HepG2 (cell line): ENCODE results near the gene FGL2. TPM values are rescaled to one million over a fixed set of nuclear protein-coding genes. Genes with fewer than 3 reads are reported as not detected.

Source experiments
- AGO1 ChIP-seq: fragments of 200-400 bp; formaldehyde crosslinking; IDR thresholded peaks from 2 replicates; pipeline ENCODE4 v1.6.1; 2017; ENCODE audit warnings: mild to moderate bottlenecking, low read depth, low read length, moderate library complexity; ENCODE audit not compliant: poor library complexity, severe bottlenecking
- AHDC1 ChIP-seq: sonication (generic); formaldehyde crosslinking; IDR thresholded peaks from 2 replicates; pipeline ENCODE4 v1.5.1; 2020; ENCODE audit warnings: mild to moderate bottlenecking, missing genetic modification reagents, borderline replicate concordance
- ARID3A ChIP-seq: IDR thresholded peaks from 2 replicates; pipeline ENCODE4 v1.6.1; 2012; ENCODE audit warnings: low read depth, low read length, improper control_type of control experiment
- BCL3 ChIP-seq: sonication (generic); formaldehyde crosslinking; IDR thresholded peaks from 2 replicates; pipeline ENCODE4 v1.5.1; 2020; ENCODE audit warnings: mild to moderate bottlenecking, missing genetic modification reagents, moderate library complexity
- GATAD2A ChIP-seq: IDR thresholded peaks from 2 replicates; pipeline ENCODE4 v1.6.1; 2016
- HNRNPH1 ChIP-seq: fragments of 200-400 bp; formaldehyde crosslinking; optimal IDR thresholded peaks from 2 replicates; pipeline ENCODE3; 2017; ENCODE audit warnings: mild to moderate bottlenecking, low read depth, low read length
- KDM4B ChIP-seq: sonication (generic); formaldehyde crosslinking; IDR thresholded peaks from 2 replicates; pipeline ENCODE4 v1.4.0; 2020; ENCODE audit warnings: missing genetic modification reagents
- KLF13 ChIP-seq: sonication (generic); formaldehyde crosslinking; IDR thresholded peaks from 2 replicates; pipeline ENCODE4 v1.4.0; 2020; ENCODE audit warnings: mild to moderate bottlenecking, missing genetic modification reagents
- RBM39 ChIP-seq: fragments of 200-400 bp; formaldehyde crosslinking; IDR thresholded peaks from one replicate; pipeline ENCODE4 v1.6.1; 2018; ENCODE audit warnings: antibody characterized with exemption, mild to moderate bottlenecking, low read depth, low read length; ENCODE audit not compliant: poor library complexity, severe bottlenecking
- YY1 ChIP-seq: IDR thresholded peaks from 2 replicates; pipeline ENCODE4 v1.6.1; 2011; ENCODE audit warnings: low read length, low read depth, moderate library complexity, mild to moderate bottlenecking; ENCODE audit not compliant: insufficient read depth, insufficient replicate concordance
- ZBTB38 ChIP-seq: sonication (generic); formaldehyde crosslinking; IDR thresholded peaks from 2 replicates; pipeline ENCODE4 v1.5.1; 2020; ENCODE audit warnings: mild to moderate bottlenecking, missing genetic modification reagents
- ZNF484 ChIP-seq: sonication (generic); formaldehyde crosslinking; IDR thresholded peaks from 2 replicates; pipeline ENCODE4 v1.5.1; 2020; ENCODE audit warnings: mild to moderate bottlenecking, low read depth, missing genetic modification reagents, borderline replicate concordance
- ZNF619 ChIP-seq: sonication (generic); formaldehyde crosslinking; IDR thresholded peaks from 2 replicates; pipeline ENCODE4 v1.4.0; 2020; ENCODE audit warnings: mild to moderate bottlenecking, missing genetic modification reagents
- polyA plus RNA-seq, 8 experiments: library from polyadenylated mRNA; depleted of rRNA in 3 of 8; stranded (reverse) in 7 of 8; unstranded in 1 of 8; fragments of >200 nt; fragmentation: Illumina TruSeq in 4 of 8; extraction: Trizol in 4 of 8; gene quantifications; 2 replicates each; pipeline versions ENCODE4 v1.2.1 to v1.2.3, GENCODE V29; 2011 to 2016; ENCODE audit warnings: low read depth in 4 of 8, missing spikeins in 1 of 8, mixed read lengths in 1 of 8; ENCODE audit not compliant: insufficient read depth in 1 of 8
- total RNA-seq, 5 experiments: library from RNA; depleted of rRNA; stranded (reverse); fragments of >200 nt; fragmentation: Illumina TruSeq; extraction: Trizol; gene quantifications; 2 replicates each; pipeline ENCODE4 v1.2.3, GENCODE V29; 2016; ENCODE audit warnings: low read depth in 1 of 5
- TF ChIP-seq, protein P1 (sequence below): sonication (generic); formaldehyde crosslinking; IDR thresholded peaks from 2 replicates; pipeline ENCODE4 v1.4.0; 2020; ENCODE audit warnings: missing genetic modification reagents, mild to moderate bottlenecking, borderline replicate concordance
- TF ChIP-seq, protein P2 (sequence below): sonication (generic); formaldehyde crosslinking; IDR thresholded peaks from 2 replicates; pipeline ENCODE4 v1.5.1; 2020; ENCODE audit warnings: missing genetic modification reagents, mild to moderate bottlenecking, borderline replicate concordance
- TF ChIP-seq, protein P3 (sequence below): sonication (generic); formaldehyde crosslinking; IDR thresholded peaks from 2 replicates; pipeline ENCODE4 v1.4.0; 2020; ENCODE audit warnings: missing genetic modification reagents; ENCODE audit errors: not compliant biosample characterization

The FGL2 gene
- total and polyA plus RNA-seq, 2 of the 13 experiments (the other 11 are each of a cell fraction or from before 2014, with no cell fraction given), result 0.04 to 0.15 TPM

- TF ChIP-seq BCL3 (CRISPR knock-in tag), result no peak
- no peak for TF ChIP-seq KLF13
- TF ChIP-seq YY1, result peak; percentile 51
- TF ChIP-seq KDM4B, result no peak
- TF ChIP-seq ZBTB38, result no peak
- TF ChIP-seq ARID3A, result peak; percentile 24; the same call in 1 of the 2 replicates
- TF ChIP-seq ZNF619 (CRISPR knock-in tag), result no peak
- TF ChIP-seq RBM39, result no peak
- TF ChIP-seq, protein P1, sequence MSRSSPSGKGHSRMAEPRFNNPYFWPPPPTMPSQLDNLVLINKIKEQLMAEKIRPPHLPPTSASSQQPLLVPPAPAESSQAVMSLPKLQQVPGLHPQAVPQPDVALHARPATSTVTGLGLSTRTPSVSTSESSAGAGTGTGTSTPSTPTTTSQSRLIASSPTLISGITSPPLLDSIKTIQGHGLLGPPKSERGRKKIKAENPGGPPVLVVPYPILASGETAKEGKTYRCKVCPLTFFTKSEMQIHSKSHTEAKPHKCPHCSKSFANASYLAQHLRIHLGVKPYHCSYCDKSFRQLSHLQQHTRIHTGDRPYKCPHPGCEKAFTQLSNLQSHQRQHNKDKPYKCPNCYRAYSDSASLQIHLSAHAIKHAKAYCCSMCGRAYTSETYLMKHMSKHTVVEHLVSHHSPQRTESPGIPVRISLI, result no peak
- TF ChIP-seq GATAD2A (CRISPR knock-in tag), result peak; percentile 47
- TF ChIP-seq HNRNPH1, result no peak
- TF ChIP-seq, protein P2, sequence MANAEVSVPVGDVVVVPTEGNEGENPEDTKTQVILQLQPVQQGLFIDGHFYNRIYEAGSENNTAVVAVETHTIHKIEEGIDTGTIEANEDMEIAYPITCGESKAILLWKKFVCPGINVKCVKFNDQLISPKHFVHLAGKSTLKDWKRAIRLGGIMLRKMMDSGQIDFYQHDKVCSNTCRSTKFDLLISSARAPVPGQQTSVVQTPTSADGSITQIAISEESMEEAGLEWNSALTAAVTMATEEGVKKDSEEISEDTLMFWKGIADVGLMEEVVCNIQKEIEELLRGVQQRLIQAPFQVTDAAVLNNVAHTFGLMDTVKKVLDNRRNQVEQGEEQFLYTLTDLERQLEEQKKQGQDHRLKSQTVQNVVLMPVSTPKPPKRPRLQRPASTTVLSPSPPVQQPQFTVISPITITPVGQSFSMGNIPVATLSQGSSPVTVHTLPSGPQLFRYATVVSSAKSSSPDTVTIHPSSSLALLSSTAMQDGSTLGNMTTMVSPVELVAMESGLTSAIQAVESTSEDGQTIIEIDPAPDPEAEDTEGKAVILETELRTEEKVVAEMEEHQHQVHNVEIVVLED (CRISPR knock-in tag), result no peak
- TF ChIP-seq, protein P3, sequence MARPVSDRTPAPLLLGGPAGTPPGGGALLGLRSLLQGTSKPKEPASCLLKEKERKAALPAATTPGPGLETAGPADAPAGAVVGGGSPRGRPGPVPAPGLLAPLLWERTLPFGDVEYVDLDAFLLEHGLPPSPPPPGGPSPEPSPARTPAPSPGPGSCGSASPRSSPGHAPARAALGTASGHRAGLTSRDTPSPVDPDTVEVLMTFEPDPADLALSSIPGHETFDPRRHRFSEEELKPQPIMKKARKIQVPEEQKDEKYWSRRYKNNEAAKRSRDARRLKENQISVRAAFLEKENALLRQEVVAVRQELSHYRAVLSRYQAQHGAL (CRISPR knock-in tag), result no peak
- no peak for TF ChIP-seq ZNF484 (CRISPR knock-in tag)
- TF ChIP-seq AHDC1, result no peak
- TF ChIP-seq AGO1, result no peak
Measured at GRCh38 chr7:77247206-77247850, 47.7 kb upstream of the FGL2 start (continued).
